K562 (cell line): Measurements from ENCODE around the gene SCN1A. TPM values are rescaled to one million over a fixed set of nuclear protein-coding genes. Genes with fewer than 3 reads are reported as not detected.

ENCODE experiments used
- ADNP ChIP-seq: fragments of 200-800 bp; sonication (Bioruptor generic); IDR thresholded peaks from 2 replicates; pipeline ENCODE4 v1.6.1; 2016; ENCODE audit warnings: missing genetic modification characterization, missing compliant biosample characterization
- AFF1 ChIP-seq, 2 experiments: fragments of 450-650 bp; IDR thresholded peaks; 2 replicates each; pipeline ENCODE4 v1.6.1; 2018; ENCODE audit warnings: mild to moderate bottlenecking in 2 of 2, low read depth in 1 of 2; ENCODE audit not compliant: partially characterized antibody in 2 of 2
- ARID1B ChIP-seq: fragments of 450-650 bp; IDR thresholded peaks from 2 replicates; pipeline ENCODE4 v1.6.1; 2016; ENCODE audit warnings: antibody characterized with exemption, mild to moderate bottlenecking, inconsistent platforms
- E2F1 ChIP-seq: sonication (generic); formaldehyde crosslinking; IDR thresholded peaks from 2 replicates; pipeline ENCODE4 v1.8.1; 2023; ENCODE audit warnings: mild to moderate bottlenecking, missing genetic modification reagents, moderate library complexity
- ETS1 ChIP-seq: conservative IDR thresholded peaks from 2 replicates; pipeline ENCODE4 v1.6.1; 2011; ENCODE audit warnings: low read depth, mild to moderate bottlenecking, low read length; ENCODE audit not compliant: control insufficient read depth
- MAFF ChIP-seq: IDR thresholded peaks from 2 replicates; pipeline ENCODE4 v1.6.1; 2012; ENCODE audit warnings: low read length, improper control_type of control experiment
- MED1 ChIP-seq: sonication (generic); formaldehyde crosslinking; IDR thresholded peaks from 2 replicates; pipeline ENCODE4 v1.8.1; 2023; ENCODE audit warnings: missing genetic modification reagents, borderline replicate concordance
- MXD1 ChIP-seq: fragments of 250-450 bp; sonication (Bioruptor Pico); IDR thresholded peaks from 2 replicates; pipeline ENCODE4 v1.8.0; 2021; ENCODE audit warnings: borderline replicate concordance, mild to moderate bottlenecking, moderate library complexity; ENCODE audit not compliant: poor library complexity, severe bottlenecking
- PTBP1 ChIP-seq: fragments of 200-400 bp; formaldehyde crosslinking; IDR thresholded peaks from 2 replicates; pipeline ENCODE4 v1.6.1; 2017; ENCODE audit warnings: low read depth, low read length
- RAD51 ChIP-seq: fragments of 450-650 bp; IDR thresholded peaks from 2 replicates; pipeline ENCODE4 v1.7.1; 2016; ENCODE audit warnings: low read depth, mild to moderate bottlenecking, borderline replicate concordance
- RBM22 ChIP-seq: fragments of 200-400 bp; formaldehyde crosslinking; IDR thresholded peaks from 2 replicates; pipeline ENCODE4 v1.6.1; 2018; ENCODE audit warnings: low read length, low read depth; ENCODE audit not compliant: poor library complexity, severe bottlenecking
- SMC3 ChIP-seq: conservative IDR thresholded peaks from 2 replicates; pipeline ENCODE4 v1.6.1; 2011; ENCODE audit warnings: low read depth, low read length, improper control_type of control experiment; ENCODE audit not compliant: insufficient read depth
- SRSF3 ChIP-seq: fragments of 200-400 bp; formaldehyde crosslinking; IDR thresholded peaks from 2 replicates; pipeline ENCODE4 v1.6.1; 2016; ENCODE audit warnings: mild to moderate bottlenecking, low read length, moderate library complexity; ENCODE audit not compliant: insufficient read depth
- THAP7 ChIP-seq: fragments of 250-450 bp; sonication (Bioruptor Pico); IDR thresholded peaks from 2 replicates; pipeline ENCODE4 v1.5.0; 2021
- THRAP3 ChIP-seq: fragments of 450-650 bp; IDR thresholded peaks from 2 replicates; pipeline ENCODE4 v1.6.1; 2016; ENCODE audit warnings: mild to moderate bottlenecking, inconsistent platforms, borderline replicate concordance
- ZBTB34 ChIP-seq: fragments of 250-450 bp; sonication (Bioruptor Pico); IDR thresholded peaks from 2 replicates; pipeline ENCODE4 v1.8.0; 2021; ENCODE audit warnings: mild to moderate bottlenecking, moderate library complexity
- polyA plus RNA-seq, 8 experiments: library from polyadenylated mRNA; depleted of rRNA in 4 of 8; stranded (reverse) in 5 of 8; unstranded in 3 of 8; fragments of >200 nt; fragmentation: Nextera tagmentation in 2 of 8; fragmentation: Illumina TruSeq in 1 of 8; extraction: Ambion mirVana in 2 of 8; extraction: Trizol in 1 of 8; gene quantifications; 2 replicates each; pipeline versions ENCODE4 v1.2.1 to v1.2.3, GENCODE V29; 2011 to 2014; ENCODE audit warnings: inconsistent platforms in 1 of 8, missing spikeins in 1 of 8
- total RNA-seq, 7 experiments: library from RNA; depleted of rRNA in 6 of 7; stranded (reverse); fragments of >200 nt in 6 of 7; fragmentation: Illumina TruSeq in 2 of 7; extraction: Trizol in 2 of 7; gene quantifications; 2 replicates each; pipeline versions ENCODE4 v1.2.1 to v1.2.3, GENCODE V29; 2011 to 2021; ENCODE audit warnings: low replicate concordance in 1 of 7

SCN1A gene
- total and polyA plus RNA-seq, 9 of the 15 experiments (the other 6 are each of a cell fraction or from before 2014, with no cell fraction given), result not detected

- TF ChIP-seq MXD1 (CRISPR knock-in tag) (no peak), MAFF (no peak), THAP7 (CRISPR knock-in tag) (no peak), ZBTB34 (no peak), RAD51 (peak; percentile 59; the same call in 1 of the 2 replicates), SRSF3 (no peak), AFF1 (IDR thresholded peaks at IDR 0.05; ENCODE audit: low read depth in 1 of 2, partially characterized antibody in 2 of 2) (peak; percentile 63 to 83), RBM22 (peak; percentile 36), SMC3 (peak; percentile 52; the same call in 1 of the 2 replicates), PTBP1 (peak; percentile 58; the same call in 1 of the 2 replicates), ADNP (no peak), E2F1 (CRISPR knock-in tag) (peak; percentile 94), MED1 (CRISPR knock-in tag) (no peak), THRAP3 (no peak), ETS1 (no peak), ARID1B (peak; percentile 66)
Measured at GRCh38 chr2:165953655-165954606, 173.9 kb downstream of the SCN1A start, which contains the start of gene TTC21B (continued).
